Measurements from ENCODE around the gene TMPRSS12.

GRCh38 chr12:50934371-50934851 is 91.7 kb downstream of the TMPRSS12 start:
- TF ChIP-seq CTCF (IDR thresholded peaks at IDR 0.05), result no peak
- no peak for TF ChIP-seq POLR2A (IDR thresholded peaks at IDR 0.05)
